NT2/D1 (cell line): ENCODE results near the gene PELI3.

Source experiments
- DNase-seq: peaks from one replicate; pipeline ENCODE4 v3.0.0-alpha.2; 2011; ENCODE audit warnings: low read depth, low spot score
- H3K27me3 ChIP-seq: 2 replicates; pipeline ENCODE4 v1.6.0; 2011; ENCODE audit warnings: mild to moderate bottlenecking; ENCODE audit not compliant: insufficient read length, insufficient read depth
- H3K36me3 ChIP-seq: 2 replicates; pipeline ENCODE4 v1.6.1; 2011; ENCODE audit warnings: mild to moderate bottlenecking, low read length, mixed read lengths; ENCODE audit not compliant: insufficient read depth, insufficient read length
- H3K4me1 ChIP-seq: 2 replicates; pipeline ENCODE4 v1.5.1; 2011; ENCODE audit not compliant: insufficient read depth, insufficient read length
- H3K4me3 ChIP-seq: 2 replicates; pipeline ENCODE4 v1.5.1; 2011; ENCODE audit warnings: low read depth; ENCODE audit not compliant: insufficient read length
- H3K9ac ChIP-seq: 2 replicates; pipeline ENCODE4 v1.6.0; 2011; ENCODE audit warnings: low read depth; ENCODE audit not compliant: insufficient read length
- H3K9me3 ChIP-seq: 2 replicates; pipeline ENCODE4 v1.5.1; 2011; ENCODE audit warnings: mild to moderate bottlenecking, low read length; ENCODE audit not compliant: insufficient read depth
- SUZ12 ChIP-seq: IDR thresholded peaks from 2 replicates; pipeline ENCODE4 v1.6.1; 2011; ENCODE audit not compliant: insufficient read length, insufficient read depth; ENCODE audit errors: extremely low read depth
- YY1 ChIP-seq: IDR thresholded peaks from 2 replicates; pipeline ENCODE4 v1.6.1; 2011; ENCODE audit not compliant: insufficient read length, insufficient read depth
- ZNF274 ChIP-seq: IDR thresholded peaks from 2 replicates; pipeline ENCODE4 v1.6.1; 2011; ENCODE audit warnings: mild to moderate bottlenecking, low read depth, low read length

The PELI3 gene

DNA sequence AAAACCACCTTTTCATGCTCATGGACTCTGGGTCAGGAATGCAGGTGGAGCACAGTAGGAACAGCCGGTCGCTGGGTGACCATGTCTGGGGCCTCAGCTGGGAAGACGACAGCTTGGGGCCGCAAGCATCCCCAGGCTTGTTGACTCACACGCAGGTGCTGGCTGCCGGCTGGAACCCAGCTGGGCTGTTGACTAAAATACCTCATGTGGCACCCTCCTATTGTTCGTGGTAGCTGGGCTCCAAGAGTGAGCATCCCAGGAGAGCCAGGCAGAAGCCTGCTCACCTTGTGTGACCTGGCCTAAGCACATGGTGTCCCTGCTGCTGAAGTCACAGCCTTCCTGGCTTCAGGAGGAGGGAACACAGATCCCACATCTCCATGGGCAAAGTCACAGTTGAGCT is 22.9 kb downstream of the PELI3 start:
- peaks cover 82% of the 10 kb centered on the region for H3K36me3 ChIP-seq
- no peak overlapping the region for H3K4me3 ChIP-seq
- TF ChIP-seq YY1 (no peak), SUZ12 (no peak), ZNF274 (no peak)
- H3K9me3 ChIP-seq = no peaks in the 10 kb centered on the region
- no peak overlapping the region for H3K9ac ChIP-seq
- H3K4me1 ChIP-seq = peaks cover 12% of the 10 kb centered on the region
- no peak for DNase-seq
- no peaks in the 10 kb centered on the region for H3K27me3 ChIP-seq

- Histone ChIP-seq H3K27me3 (no peaks in the 10 kb centered on the region), H3K4me3 (no peak overlapping the region), H3K36me3 (peaks cover 84% of the 10 kb centered on the region), H3K4me1 (peaks cover 12% of the 10 kb centered on the region), H3K9ac (no peak overlapping the region), H3K9me3 (no peaks in the 10 kb centered on the region)
- no peak for DNase-seq
- no peak for TF ChIP-seq ZNF274
- no peak for TF ChIP-seq SUZ12
- no peak for TF ChIP-seq YY1
These were observed 24.7 kb downstream of the PELI3 start for GRCh38 chr11:66491315-66491935.

DNA sequence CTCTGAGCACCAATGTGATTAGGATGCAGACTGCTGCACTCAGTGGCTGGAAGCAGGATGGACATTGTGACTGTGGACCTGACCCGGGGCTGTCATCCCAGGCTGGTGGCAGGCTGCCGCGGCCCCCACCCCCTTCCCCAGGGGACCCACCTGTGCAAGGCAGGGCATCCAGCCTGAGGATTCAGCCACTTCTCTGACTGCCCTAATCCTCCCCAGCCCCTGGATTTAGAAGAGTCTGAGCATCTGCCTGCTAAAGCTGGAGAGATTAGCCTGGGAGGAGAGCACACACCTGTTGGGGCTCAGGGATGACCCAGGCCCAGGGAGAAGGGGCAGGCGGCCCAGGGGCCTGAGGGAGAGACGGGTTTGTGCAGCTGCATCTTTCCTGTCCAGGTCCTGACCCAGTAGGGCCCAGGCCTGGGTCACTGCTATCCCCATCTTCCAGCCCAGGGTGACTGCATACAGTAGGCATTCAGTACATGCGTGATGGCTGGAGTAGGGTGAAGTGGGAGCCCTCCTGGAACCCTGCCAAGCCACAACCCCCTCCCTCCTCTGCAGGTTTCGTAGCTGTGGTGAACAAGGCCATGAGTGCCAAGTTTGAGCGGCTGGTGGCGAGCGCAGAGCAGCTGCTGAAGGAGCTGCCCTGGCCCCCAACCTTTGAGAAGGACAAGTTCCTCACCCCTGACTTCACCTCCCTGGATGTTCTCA is 25.6 kb downstream of the PELI3 start:
- DNase-seq = no peak
- H3K27me3 ChIP-seq = no peaks in the 10 kb centered on the region
- peaks cover 84% of the 10 kb centered on the region for H3K36me3 ChIP-seq
- no peak for TF ChIP-seq ZNF274
- no peak for TF ChIP-seq YY1
- TF ChIP-seq SUZ12 = no peak
- H3K9ac ChIP-seq = no peak overlapping the region
- no peaks in the 10 kb centered on the region for H3K9me3 ChIP-seq
- peaks cover 12% of the 10 kb centered on the region for H3K4me1 ChIP-seq
- no peak overlapping the region for H3K4me3 ChIP-seq

DNA sequence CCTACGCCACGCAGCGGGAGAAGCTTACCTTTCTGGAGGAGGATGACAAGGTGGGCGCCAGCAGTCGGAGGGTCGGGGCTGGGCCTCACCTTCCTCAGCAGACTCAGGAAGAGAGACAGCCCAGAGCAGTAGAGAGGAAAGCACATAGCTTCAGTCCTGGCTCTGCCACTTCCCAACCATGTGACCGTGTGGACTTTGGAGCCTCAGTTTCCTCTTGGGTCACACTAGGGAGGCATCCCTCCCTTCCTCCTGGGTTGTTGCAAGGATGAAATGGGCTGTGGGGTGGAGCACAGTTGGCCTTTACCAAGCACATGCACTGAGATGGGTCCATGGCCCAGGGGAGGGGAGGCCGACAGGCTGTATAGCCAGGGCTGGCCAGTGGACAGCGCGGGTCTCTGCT is 26.4 kb downstream of the PELI3 start:
- Histone ChIP-seq H3K36me3 (peaks cover 78% of the 10 kb centered on the region), H3K27me3 (no peaks in the 10 kb centered on the region), H3K9ac (no peak overlapping the region), H3K4me1 (peaks cover 12% of the 10 kb centered on the region), H3K9me3 (no peaks in the 10 kb centered on the region), H3K4me3 (no peak overlapping the region)
- no peak for TF ChIP-seq YY1
- no peak for TF ChIP-seq ZNF274
- TF ChIP-seq SUZ12 = no peak
- no peak for DNase-seq

GRCh38 chr11:66494458-66494857 is 27.8 kb downstream of the PELI3 start:
- DNase-seq = no peak
- H3K4me3 ChIP-seq = no peak overlapping the region
- H3K27me3 ChIP-seq = no peaks in the 10 kb centered on the region
- H3K36me3 ChIP-seq = peaks cover 72% of the 10 kb centered on the region
- no peak overlapping the region for H3K9ac ChIP-seq
- no peaks in the 10 kb centered on the region for H3K9me3 ChIP-seq
- H3K4me1 ChIP-seq = peaks cover 9% of the 10 kb centered on the region
- no peak for TF ChIP-seq YY1
- no peak for TF ChIP-seq SUZ12
- no peak for TF ChIP-seq ZNF274

GRCh38 chr11:66494935-66495334 is 28.2 kb downstream of the PELI3 start:
- Histone ChIP-seq H3K9ac (no peak overlapping the region), H3K36me3 (peaks cover 70% of the 10 kb centered on the region), H3K4me3 (no peak overlapping the region), H3K27me3 (no peaks in the 10 kb centered on the region), H3K9me3 (no peaks in the 10 kb centered on the region), H3K4me1 (peaks cover 6% of the 10 kb centered on the region)
- TF ChIP-seq YY1 (no peak), ZNF274 (no peak), SUZ12 (no peak)
- no peak for DNase-seq

DNA sequence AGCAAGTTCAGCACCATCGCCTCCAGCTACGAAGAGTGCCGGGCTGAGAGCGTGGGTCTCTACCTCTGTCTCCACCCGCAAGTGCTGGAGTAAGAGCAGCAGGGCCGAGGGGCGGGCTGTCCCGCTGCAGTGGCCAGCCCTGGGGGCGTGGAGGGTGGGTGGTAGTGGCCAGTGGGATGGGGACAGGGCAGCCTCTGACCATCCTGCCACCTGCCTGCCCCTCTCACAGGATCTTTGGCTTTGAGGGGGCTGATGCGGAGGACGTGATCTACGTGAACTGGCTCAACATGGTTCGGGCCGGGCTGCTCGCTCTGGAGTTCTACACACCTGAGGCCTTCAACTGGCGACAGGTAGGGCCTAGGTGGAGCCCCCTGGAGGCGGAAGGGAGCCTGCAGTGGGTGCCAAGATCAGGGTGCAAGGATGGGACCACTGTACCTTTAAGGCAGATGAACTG is 28.7 kb downstream of the PELI3 start:
- Histone ChIP-seq H3K36me3 (peaks cover 70% of the 10 kb centered on the region), H3K27me3 (no peaks in the 10 kb centered on the region), H3K4me1 (peaks cover 6% of the 10 kb centered on the region), H3K9me3 (no peaks in the 10 kb centered on the region), H3K4me3 (no peak overlapping the region), H3K9ac (no peak overlapping the region)
- TF ChIP-seq SUZ12 = no peak
- no peak for TF ChIP-seq YY1
- TF ChIP-seq ZNF274 = no peak
- DNase-seq = no peak
